HEK293T (cell line): Measurements from ENCODE around the gene IPO11.

Experiments used
- BHLHE40 ChIP-seq: fragments of 450-650 bp; IDR thresholded peaks from 2 replicates; pipeline ENCODE4 v1.6.1; 2016; ENCODE audit warnings: mild to moderate bottlenecking, moderate library complexity, borderline replicate concordance
- CTBP1 ChIP-seq: fragments of 450-650 bp; IDR thresholded peaks from 2 replicates; pipeline ENCODE4 v1.6.1; 2016; ENCODE audit warnings: borderline replicate concordance
- FOXA1 ChIP-seq: fragments of 450-650 bp; IDR thresholded peaks from 2 replicates; pipeline ENCODE4 v1.6.1; 2016; ENCODE audit warnings: mild to moderate bottlenecking
- FOXK2 ChIP-seq: fragments of 450-650 bp; IDR thresholded peaks from 2 replicates; pipeline ENCODE4 v1.6.1; 2016; ENCODE audit warnings: mild to moderate bottlenecking
- FOXM1 ChIP-seq: fragments of 450-650 bp; IDR thresholded peaks from 2 replicates; pipeline ENCODE4 v1.6.1; 2017; ENCODE audit warnings: mild to moderate bottlenecking, borderline replicate concordance
- HDGF ChIP-seq: fragments of 450-650 bp; IDR thresholded peaks from 2 replicates; pipeline ENCODE4 v1.6.1; 2017; ENCODE audit warnings: antibody characterized with exemption, borderline replicate concordance
- L3MBTL2 ChIP-seq: fragments of 450-650 bp; conservative IDR thresholded peaks from 2 replicates; pipeline ENCODE4 v1.6.1; 2016; ENCODE audit warnings: mild to moderate bottlenecking
- SUZ12 ChIP-seq: fragments of 450-650 bp; IDR thresholded peaks from 2 replicates; pipeline ENCODE4 v1.6.1; 2016; ENCODE audit warnings: mild to moderate bottlenecking
- TARDBP ChIP-seq: fragments of 450-650 bp; IDR thresholded peaks from 2 replicates; pipeline ENCODE4 v1.6.1; 2016

DNA sequence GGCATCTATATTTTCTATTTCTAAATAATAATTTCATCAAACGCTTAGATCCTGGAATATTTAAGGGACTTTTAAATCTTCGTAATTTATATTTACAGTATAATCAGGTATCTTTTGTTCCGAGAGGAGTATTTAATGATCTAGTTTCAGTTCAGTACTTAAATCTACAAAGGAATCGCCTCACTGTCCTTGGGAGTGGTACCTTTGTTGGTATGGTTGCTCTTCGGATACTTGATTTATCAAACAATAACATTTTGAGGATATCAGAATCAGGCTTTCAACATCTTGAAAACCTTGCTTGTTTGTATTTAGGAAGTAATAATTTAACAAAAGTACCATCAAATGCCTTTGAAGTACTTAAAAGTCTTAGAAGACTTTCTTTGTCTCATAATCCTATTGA is 167.2 kb downstream of the IPO11 start:
- TF ChIP-seq FOXA1 (no peak), BHLHE40 (no peak), CTBP1 (no peak), SUZ12 (no peak), HDGF (no peak), TARDBP (no peak), FOXM1 (no peak), FOXK2 (no peak), L3MBTL2 (no peak)
